ENCODE measurements around the gene WDR19. TPM values are rescaled to one million over a fixed set of nuclear protein-coding genes. Genes with fewer than 3 reads are reported as not detected.
"Not testable (repeated sequence)": the region's sequence is repeated elsewhere in the genome, so short reads cannot be mapped to it uniquely, and the experiment has no call there.

Gene WDR19
- polyA plus RNA-seq (ENCODE audit: insufficient read length) = 116 TPM
- long read RNA-seq, donor 1, full-length matches to known transcripts = 3 of 15 reads
- long read RNA-seq, donor 1, partial matches to known transcripts = 12 of 15 reads
- long read RNA-seq, donor 1, other reads (novel, unspliced or antisense) = 0 of 15 reads
- long read RNA-seq, donor 2, full-length matches to known transcripts = 6 of 11 reads
- long read RNA-seq, donor 2, partial matches to known transcripts = 5 of 11 reads
- long read RNA-seq, donor 2, other reads (novel, unspliced or antisense) = 0 of 11 reads
- long read RNA-seq, donor 3, full-length matches to known transcripts = 3 of 3 reads
- long read RNA-seq, donor 3, partial matches to known transcripts = 0 of 3 reads
- long read RNA-seq, donor 3, other reads (novel, unspliced or antisense) = 0 of 3 reads
- long read RNA-seq, donor 4 = 0 reads
- long read RNA-seq, donor 5, partial matches to known transcripts = 0 of 1 reads
- long read RNA-seq, donor 5, other reads (novel, unspliced or antisense) = 0 of 1 reads
- long read RNA-seq, donor 6, full-length matches to known transcripts = 3 of 3 reads
- long read RNA-seq, donor 6, partial matches to known transcripts = 0 of 3 reads
- long read RNA-seq, donor 6, other reads (novel, unspliced or antisense) = 0 of 3 reads
- long read RNA-seq, donor 7, partial matches to known transcripts = 27 of 32 reads
- long read RNA-seq, donor 7, other reads (novel, unspliced or antisense) = 0 of 32 reads
- long read RNA-seq, donor 8, full-length matches to known transcripts = 6 of 6 reads
- long read RNA-seq, donor 8, partial matches to known transcripts = 0 of 6 reads
- long read RNA-seq, donor 8, other reads (novel, unspliced or antisense) = 0 of 6 reads

DNA sequence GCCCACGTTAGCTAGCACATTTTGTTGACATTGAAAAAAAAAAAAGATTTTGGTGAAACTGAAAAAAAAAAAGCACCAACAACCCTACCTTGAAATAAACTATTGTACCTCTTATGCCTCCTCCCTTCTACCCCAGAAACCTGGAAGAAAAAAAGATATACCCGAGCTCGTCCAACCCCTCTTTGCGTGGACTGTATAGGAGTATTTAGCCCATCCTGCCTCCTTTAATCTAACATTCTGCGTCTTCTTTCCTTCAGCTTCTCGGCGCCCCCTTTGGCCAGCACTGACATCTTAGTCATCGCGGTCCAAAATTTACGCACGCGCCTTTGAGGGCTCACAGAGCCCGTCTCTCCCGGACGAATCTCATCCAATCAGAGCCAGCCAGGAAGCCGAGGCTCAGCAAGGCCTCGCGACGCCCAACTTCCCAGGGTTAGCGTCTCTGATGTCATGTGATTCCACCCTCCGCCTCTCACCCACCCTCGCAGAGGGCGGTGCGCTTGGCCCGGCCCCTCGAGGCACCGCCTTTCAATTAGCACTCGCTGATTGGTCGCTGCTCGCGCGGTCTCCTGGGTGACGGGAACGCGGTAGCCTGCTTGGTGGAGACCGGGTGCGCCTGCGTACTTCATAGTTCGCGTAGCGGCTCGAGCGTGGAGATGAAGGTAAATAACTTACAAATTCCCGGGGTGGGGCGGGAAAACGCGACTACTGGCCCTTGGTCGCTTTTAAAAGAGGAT lies at the start of gene WDR19:
WDR19 (plus strand) TSS at position 625 of the 734 bp plus-strand sequence; CDS start at position 654, 29 bp downstream.
- DNase-seq = peak; percentile 99

DNA sequence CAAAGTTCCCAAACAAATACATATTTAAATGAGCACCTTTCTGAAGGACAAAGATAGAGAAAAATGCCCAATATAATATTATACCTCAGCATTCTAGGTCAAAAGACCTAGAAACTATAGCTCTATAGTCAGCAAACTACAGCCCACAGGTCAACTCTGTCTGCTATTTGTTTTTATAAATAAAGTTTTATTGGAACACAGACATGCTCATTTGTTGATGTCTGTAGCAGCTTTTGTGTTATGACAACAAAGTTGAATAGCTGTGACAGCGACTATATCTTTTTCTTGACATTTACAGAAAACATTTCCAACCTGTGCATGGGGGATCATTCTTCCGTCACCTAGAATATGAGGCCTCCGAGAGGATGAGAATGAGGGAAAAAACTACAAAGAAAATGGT lies 48.7 kb upstream of the WDR19 start:
- no peak for DNase-seq

DNA sequence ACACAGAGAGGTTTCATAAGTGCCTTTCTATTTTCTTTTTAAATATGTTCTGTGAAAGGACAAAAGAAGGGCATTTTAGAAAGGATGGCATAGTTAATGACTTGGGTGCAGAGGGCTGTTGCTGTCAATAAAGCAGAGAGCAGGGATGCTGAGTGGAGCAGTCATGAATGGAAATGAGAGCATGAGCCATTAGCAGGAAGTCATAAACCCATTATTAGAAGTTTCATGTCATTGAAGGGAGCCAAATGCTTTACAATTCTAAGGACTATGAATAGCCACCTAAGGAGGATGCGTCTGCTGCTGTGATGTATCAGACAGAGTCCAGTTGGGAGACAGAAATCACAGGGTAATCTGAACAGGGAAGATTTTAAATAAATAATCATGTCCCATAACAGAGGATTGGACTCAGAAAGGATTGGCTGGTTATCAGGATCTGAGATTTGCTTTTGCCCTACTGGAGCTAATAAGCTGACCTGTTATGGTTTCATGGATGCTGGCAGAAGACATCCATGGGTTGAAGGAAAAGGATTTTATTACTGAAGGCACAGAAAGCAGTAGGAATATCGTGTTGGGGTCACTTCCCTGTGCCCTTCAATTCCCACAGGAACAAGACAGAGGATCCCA lies 47.5 kb upstream of the WDR19 start:
- no peak for DNase-seq

DNA sequence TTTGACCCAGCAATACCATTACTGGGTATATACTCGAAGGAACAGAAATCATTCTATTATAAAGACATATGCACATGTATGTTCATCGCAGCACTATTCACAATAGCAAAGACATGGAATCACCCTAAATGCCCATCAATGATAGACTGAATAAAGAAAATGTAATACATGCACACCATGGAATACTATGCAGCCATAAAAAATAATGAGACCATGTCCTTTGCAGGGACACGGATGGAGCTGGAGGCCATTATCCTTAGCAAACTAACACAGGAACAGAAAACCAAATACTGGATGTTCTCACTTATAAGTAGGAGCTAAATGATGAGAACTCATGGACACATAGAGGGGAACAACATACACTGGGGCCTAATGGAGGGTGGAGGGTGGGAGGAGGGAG lies 44.1 kb upstream of the WDR19 start:
- not testable (repeated sequence) for DNase-seq

DNA sequence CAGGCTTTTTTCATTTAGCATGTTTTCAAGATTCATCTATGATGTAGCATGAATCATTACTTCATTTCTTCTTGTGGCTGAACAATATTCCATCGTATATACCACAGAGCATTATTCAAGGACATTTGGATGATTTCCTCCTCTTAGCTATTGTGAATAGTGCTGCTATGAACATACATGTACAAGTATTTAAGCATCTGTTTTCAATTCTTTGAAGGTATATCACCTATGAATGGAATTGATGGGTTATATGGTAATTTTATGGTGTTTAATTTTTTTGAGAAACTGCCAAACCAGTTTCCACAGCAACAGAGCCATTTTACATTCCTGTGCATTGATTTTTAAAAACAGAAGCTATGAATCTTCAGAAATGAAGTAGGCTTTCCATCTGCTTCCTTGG lies 36.1 kb upstream of the WDR19 start:
- DNase-seq = no peak

DNA sequence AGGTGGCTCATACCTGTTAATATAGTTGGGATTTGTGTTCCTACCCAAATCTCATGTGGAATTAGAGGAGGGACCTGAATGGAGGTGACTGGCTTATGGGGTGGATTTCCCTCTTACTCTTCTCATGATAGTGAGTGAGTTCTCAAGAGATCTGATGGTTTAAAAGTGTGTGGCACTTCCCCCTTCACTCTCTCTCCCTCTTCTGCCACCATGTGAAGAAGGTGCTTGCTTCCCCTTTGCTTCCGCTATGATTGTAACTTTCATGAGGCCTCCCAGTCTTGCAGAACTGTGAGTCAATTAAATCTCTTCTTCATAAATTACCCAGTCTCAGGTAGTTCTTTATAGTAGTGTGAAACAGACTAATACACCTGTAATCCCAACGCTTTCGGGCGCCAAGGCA lies 28.3 kb upstream of the WDR19 start:
- DNase-seq = no peak

DNA sequence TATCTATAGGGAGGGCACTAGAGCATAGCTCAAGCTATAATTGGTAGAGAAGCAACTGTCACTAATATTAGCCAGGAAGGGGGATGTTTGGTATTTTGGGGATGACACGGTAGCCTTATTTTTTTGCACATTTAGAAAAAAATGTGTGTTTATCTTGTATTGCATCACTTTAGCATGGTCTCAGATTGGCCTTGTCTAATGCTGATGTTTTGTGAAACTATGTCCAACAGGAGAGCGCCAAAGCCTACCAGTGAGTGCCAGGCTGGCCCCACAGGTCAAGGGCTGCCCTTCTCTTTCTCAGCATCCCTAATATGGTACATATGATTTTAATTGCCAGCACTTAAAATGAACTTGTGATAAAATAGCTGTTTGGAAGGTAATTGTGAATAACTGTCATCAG lies 24.8 kb upstream of the WDR19 start:
- no peak for DNase-seq

DNA sequence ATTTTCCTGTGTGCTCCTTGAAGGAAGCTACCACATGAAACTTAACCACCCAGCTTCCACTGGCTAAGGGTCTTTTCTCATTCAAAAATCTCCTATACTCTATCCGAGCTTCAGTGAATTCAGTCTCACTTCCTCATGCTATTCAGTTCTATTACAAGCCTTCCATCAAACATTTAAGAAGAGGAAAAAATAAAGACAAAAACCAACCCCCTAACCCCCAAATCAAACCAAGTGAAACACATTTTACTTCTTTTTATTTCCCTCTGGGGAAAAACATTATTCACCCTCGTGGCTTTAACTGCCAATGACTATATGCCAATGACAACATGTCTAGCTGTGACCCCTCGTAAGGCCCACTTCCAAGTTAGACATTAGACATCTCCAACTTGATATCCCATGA lies 16.2 kb upstream of the WDR19 start:
- no peak for DNase-seq

DNA sequence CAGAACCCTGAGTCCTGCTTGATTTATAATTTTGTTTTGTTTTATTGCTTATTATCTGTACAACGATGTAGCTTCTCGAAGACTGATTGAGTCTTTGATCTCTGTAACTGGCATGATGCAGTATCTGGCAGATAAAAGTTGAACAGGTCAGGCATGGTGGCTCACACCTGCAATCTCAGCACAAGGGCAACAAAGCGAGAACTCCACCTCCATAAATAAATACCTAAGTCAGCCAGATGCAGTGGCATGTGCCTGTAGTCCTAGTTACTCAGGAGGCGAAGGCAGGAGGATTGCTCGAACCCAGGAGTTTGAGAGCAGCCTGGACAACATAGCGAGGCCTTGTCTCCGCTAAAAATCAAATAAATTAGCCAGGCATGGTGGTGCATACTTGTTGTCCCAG lies 15.7 kb upstream of the WDR19 start:
- no peak for DNase-seq

DNA sequence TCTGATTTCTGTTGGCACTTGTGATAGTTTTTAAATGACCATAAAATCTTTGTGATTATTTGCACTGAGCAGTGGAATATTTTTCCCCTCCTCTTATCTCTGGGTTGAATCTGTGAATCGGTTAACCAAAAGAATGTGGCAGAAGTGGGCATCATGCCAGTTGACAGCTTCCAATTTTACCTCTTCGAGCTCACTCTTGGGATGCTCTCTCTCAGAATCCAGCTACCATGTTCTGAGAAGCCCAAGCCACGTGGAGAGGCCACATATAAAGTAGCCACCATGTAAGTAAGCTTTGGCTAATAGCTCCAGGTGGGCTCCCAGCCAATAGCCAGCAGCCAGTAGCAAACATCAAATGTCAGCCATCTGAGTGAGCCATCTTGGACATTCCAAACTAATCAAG lies 12.9 kb upstream of the WDR19 start:
- DNase-seq = no peak

DNA sequence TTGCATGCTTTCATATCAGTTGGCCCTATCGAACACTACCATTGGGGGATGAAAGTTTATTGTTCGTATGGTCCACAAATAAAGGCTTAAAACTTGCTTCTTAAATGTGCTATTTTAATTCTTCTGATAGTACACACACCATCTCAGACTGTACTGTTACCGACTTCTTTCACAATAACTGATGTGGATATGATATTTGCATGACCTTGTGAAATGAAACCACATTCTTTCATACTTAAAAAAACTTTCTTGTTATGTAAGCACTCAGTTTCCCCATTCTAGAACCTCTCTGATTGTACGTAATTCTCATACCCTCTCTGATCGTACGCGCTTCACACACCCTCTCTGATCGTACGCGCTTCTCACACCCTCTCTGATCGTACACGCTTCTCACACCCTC lies 12.0 kb upstream of the WDR19 start:
- DNase-seq = no peak

DNA sequence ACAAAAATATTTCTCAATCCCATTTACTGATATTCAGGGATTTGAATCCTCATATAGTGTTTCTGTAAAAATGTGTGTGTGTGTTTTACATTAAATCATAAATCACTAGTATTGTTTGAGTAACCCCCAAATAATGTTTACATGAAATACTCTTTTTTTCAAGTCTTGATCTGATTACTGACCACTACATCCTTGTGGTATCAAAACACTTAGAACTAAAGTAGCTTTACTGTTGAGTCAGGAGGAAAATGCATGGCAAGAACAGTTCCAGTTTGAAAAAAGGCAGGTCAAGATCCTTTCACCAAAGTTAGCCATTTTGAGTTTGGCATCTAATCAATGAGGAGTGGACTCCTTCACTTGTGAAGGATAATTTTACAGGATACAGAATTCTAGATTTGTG lies 3.6 kb upstream of the WDR19 start:
- DNase-seq = no peak

DNA sequence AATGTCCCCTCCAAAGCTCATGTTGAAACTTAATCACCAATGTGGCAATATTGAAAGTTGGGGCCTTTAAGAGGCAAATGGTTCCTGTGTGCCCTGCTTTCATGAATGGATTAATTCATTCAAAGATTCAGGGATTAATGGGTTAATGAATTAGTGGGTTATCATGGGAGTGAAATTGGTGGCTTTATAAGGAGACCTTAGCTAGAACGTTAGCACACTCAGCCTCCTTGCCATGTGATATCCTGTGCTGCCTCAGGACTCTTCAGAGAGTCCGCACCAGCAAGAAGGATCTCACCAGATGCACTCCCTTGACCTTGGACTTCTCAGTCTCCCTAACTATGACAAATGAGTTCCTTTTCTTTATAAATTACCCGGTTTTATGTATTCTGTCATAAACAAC lies 2.6 kb upstream of the WDR19 start:
- DNase-seq = no peak

DNA sequence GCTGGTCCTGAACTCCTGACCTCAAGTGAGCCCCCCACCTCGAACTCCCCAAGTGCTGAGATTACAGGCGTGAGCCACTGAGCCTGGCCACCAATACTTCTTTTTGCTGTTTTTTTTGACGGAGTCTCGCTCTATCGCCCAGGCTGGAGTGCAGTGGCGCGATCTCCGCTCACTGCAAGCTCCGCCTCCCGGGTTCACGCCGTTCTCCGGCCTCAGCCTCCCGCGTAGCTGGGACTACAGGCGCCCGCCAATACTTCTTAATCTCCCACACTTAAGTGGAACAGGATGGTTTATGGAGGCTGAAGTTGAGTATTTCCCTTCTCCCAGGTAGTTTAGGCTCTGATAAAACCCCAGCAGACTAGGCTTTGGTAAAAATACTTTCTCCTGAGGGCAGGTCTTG lies 1.7 kb upstream of the WDR19 start:
- DNase-seq = not testable (repeated sequence)

DNA sequence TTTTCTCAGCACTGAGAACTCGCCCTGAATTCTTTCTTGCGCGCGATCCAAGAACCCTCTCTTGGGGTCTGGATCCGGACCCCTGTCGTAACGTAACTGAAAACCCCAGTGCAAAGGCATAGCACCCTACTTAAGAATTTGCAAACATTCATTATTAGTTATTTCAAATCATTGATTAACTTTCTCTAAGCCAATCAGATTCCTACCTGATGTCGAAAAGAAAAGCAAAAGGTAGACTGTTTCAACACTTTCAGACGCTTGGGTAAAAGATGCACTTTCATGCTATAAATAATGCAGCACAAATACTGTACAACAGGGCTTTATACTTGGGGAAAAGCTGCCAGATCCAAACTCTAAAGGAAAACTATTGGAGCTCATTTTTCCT lies 817 bp upstream of the WDR19 start:
- DNase-seq = no peak

DNA sequence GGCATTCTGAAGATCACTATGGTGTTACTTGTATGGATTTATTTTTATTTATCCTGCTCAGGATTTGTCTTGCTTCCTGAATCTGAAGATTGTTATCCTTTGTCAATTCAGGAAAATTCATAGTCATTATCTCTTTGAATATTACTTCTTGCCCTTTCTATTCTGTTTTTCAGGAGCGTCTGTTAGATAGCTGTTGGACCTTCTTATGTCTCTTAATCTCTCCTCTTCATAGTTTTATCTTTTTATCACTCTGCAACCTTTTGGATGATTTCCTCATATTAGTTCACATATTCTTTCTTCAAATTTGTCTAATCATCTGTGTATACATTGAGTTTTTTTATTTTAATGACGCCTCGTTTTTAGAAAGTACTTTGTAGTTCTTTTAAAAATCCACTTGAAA lies 19.6 kb downstream of the WDR19 start:
- no peak for DNase-seq

DNA sequence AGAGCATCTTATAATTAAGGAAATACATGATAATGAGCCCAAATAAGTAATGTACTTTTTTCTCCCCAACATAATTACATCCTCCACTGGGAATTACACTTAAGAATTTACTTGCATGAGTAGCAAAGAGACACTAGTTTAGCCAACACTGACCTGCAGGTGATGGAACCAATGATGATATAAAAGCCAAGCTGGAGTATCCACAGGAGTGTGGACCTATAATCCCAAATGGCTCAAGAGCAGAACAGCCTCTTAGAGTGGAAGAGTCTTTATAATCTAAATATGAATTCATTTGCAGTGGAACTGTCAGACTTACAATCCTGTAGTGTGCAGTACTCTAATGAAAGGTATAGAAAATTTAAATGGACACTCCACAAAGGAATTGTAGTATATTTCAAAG lies 22.2 kb downstream of the WDR19 start:
- DNase-seq = no peak

DNA sequence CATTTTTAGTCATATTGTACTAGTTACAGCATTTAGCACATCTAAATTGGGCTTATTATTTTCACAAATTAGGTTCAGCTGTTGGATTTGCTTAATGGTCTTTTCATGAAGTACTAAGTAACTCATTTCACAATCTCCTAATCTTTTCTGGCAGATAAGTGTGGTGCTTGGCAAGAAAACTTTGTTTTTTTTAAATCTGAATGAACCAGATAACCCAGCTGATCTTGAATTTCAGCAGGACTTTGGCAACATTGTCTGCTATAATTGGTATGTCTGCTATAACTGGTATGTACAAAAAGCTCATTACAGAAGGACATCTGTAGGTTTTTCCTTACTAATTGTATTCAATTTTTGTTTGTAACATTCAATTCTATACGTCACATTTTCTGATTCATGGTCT lies 22.7 kb downstream of the WDR19 start:
- DNase-seq = no peak

DNA sequence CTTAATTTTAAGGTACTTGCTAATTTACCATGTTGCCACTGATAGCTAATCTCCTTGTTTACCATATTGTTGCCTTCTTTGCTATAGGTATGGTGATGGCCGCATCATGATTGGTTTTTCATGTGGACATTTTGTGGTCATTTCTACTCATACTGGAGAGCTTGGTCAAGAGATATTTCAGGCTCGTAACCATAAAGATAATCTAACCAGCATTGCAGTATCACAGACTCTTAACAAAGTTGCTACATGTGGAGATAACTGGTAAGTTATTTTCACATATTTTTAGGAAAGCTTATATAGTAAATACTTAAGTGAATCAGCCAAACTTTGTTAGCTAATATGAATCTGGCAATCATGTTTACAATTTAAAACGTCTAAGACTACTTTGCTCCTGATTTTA lies 23.1 kb downstream of the WDR19 start:
- no peak for DNase-seq

DNA sequence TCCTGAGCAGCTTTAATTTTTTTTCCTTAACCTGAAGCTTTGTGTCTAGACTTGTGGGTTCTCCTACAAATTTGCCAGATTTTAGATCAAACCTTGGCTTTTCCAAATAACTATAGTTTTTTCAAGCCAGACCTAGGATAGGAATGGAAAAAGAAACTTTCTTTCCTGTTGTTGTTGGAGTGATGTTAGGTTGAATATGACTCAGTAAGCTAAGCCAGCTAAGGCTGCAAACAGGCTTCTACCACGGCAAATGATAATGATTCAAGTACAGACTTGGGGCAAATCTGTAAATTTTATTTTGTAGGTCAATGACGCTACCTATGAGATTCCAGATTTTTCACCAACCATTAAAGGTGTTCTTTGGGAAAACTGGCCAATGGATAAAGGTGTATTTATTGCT lies 45.6 kb downstream of the WDR19 start:
- no peak for DNase-seq

DNA sequence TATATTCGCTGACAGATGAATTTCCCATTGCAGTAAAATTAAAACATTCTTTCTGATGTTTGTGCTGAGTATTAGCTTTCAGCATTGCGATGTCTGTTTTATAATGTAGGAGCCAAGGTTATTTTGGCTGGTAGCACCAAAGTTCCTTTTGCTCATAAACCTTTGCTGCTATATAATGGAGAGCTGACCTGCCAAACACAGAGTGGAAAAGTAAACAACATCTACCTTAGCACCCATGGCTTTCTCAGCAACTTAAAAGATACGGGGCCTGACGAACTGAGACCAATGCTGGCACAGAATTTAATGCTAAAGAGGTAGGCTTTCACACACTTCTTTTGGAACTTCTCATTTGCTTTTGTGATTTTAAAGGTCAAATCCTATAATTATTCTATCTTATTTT lies 46.0 kb downstream of the WDR19 start:
- no peak for DNase-seq

DNA sequence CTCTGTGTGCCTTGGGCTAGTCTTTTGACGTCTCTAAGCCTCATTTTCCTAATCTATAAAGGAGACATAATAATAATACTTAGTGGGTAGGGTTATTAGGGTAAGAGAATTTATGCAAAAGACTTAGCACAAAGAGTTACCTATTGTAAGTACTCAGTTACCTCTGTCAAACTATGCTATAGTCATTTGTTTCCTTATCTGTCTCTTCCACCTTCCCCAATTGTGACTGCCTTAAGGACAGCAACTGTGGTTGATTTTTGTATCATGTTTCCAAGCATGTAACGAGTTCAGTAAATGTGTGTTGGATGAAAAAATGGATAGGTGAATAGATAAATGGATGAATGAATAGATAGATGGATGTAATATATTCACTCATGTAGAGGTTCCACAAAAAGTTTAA lies 48.1 kb downstream of the WDR19 start:
- no peak for DNase-seq

Data from left kidney (tissue), 8 donors.